Ovary (tissue), 9 donors: ENCODE measurements around the gene TM4SF1. TPM values are rescaled to one million over a fixed set of nuclear protein-coding genes. Genes with fewer than 3 reads are reported as not detected.

Experiments
- DNase-seq, 5 donors: peaks; one replicate each; pipeline ENCODE4 v3.0.0-alpha.2; 2019 to 2020
- H3K27ac ChIP-seq, 2 donors: fragments of 200-600 bp; one replicate each; pipeline versions ENCODE4 v1.5.1 to v1.8.0; 2019 to 2022
- H3K27me3 ChIP-seq: fragments of 200-600 bp; one replicate; pipeline ENCODE4 v1.8.0; 2022
- H3K36me3 ChIP-seq: fragments of 200-600 bp; sonication (generic); one replicate; pipeline ENCODE4 v1.5.1; 2019
- H3K4me1 ChIP-seq: one replicate; pipeline ENCODE4 v1.8.1; 2013; ENCODE audit warnings: mild to moderate bottlenecking, moderate library complexity; ENCODE audit not compliant: insufficient read depth
- H3K4me3 ChIP-seq: fragments of 200-600 bp; sonication (generic); one replicate; pipeline ENCODE4 v1.5.1; 2017
- H3K9me3 ChIP-seq, 2 donors: fragments of 200-600 bp in 1 of 2; sonication (generic) in 1 of 2; one replicate each; pipeline versions ENCODE4 v1.5.1 to v1.8.1; 2013 to 2019; ENCODE audit warnings: mild to moderate bottlenecking in 1 of 2, moderate library complexity in 1 of 2
- EP300 ChIP-seq: sonication (generic); formaldehyde crosslinking; IDR thresholded peaks from one replicate; pipeline ENCODE4 v1.6.1; 2017; ENCODE audit warnings: antibody characterized with exemption
- POLR2A ChIP-seq: fragments of 450-650 bp; IDR thresholded peaks from one replicate; pipeline ENCODE4 v1.6.1; 2017; ENCODE audit warnings: antibody characterized with exemption, mild to moderate bottlenecking, moderate library complexity
- WGBS, 3 donors: extraction: QIAGEN DNeasy Blood & Tissue Kit in 1 of 3; methylation state at CpG; one replicate each; pipeline versions ENCODE4 v1.1.5 to v1.1.7; 2013 to 2017; 5-methylcytosine and 5-hydroxymethylcytosine counted together
- intact Hi-C, 4 donors: fragments of 100-400 bp; cut with DNase I; formaldehyde crosslinking; loops; one replicate each; pipeline versions ENCODE4 v1.11.0 to v1.15.1; 2022 to 2023
- polyA plus RNA-seq, 2 donors: library from polyadenylated mRNA; stranded (reverse); fragments of 200-250 nt in 1 of 2; fragments of 350-450 nt in 1 of 2; fragmentation: Illumina TruSeq in 1 of 2; extraction: RNeasy Lipid Tissue Mini Kit (QIAGEN cat#74804) in 1 of 2; gene quantifications; one replicate each; pipeline ENCODE4 v1.2.3, GENCODE V29; 2013 to 2014
- total RNA-seq, 7 donors: library from RNA; depleted of rRNA in 2 of 7; stranded (reverse); fragments of >200 nt in 2 of 7; fragmentation: NEBNext Ultra II Directional in 3 of 7; extraction: Animal tissue kit (Norgen Biotek cat#: 25700) in 3 of 7; gene quantifications; one replicate each; pipeline versions ENCODE4 v1.1.0 to v1.2.4, GENCODE V29; 2016 to 2023
- TF ChIP-seq, protein P1 (sequence below), 3 donors: fragments of 450-650 bp in 2 of 3; fragments of 200-600 bp in 1 of 3; IDR thresholded peaks; one replicate each; pipeline versions ENCODE4 v1.5.1 to v1.8.0; 2016 to 2022; ENCODE audit warnings: antibody characterized with exemption in 3 of 3, mild to moderate bottlenecking in 1 of 3
- donor health status: DM: no; HTN: no; CAD: no; lungs with moderate emphysema.
- donor health status: DM: no; HTN: no; CAD: no.
- donor health status: Bipolar disorder and iron deficiency.
- donor health status: DM: yes; HTN: yes; CAD: no.
- donor health status: DM: no; HTN: no; CAD: no.
- donor health status: DM: yes; HTN: yes; CAD: no.

Gene TM4SF1
- total and polyA plus RNA-seq, 9 donors: 35.6 to 207 (median 61.0) TPM

DNA sequence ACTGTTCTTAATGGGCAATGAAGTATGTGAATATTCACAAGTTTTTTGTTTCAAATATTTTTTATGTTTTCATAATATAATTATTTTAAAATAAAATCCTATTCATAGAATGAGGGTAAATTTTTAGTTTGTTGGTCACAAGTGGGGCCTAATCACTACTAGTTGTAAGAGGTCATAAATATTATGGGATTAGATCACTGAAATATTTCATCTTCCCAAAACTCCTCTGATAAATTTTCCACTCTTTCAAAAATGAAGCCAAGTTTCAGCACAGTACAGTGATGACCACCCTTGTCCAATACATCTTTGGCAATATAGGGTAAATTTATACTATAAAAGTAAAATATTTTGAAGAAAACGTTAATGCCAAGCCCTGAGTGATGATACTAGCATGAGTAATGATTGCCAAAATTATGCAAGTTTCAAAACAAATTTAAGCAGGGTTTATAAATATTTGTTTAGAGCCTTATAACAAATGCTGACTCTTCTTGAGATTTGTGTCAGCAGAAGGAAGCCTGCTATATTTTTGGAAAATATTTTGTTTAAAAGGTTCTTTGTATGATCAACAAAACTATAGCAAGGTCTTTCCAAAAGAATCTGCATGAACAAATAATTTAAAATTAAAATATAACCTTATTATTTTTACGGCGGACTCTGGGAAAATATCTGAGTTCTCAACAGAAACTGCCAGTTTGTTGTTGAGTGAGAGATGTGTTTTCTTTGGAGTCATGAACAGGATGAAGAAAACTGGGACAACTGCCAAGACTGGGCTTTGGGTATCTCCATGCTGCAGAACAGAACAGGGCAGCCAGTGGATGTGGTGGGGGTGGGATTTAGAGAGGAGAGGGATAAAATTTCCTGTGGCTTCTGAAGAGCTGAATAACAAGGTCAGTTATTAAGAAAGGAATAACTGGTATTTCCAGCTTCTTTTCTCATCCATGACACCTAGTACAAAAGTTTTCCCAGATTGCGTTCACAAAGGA lies 17.9 kb upstream of the TM4SF1 start:
- peak in 4 of 5 donors; percentile 40 to 65 (median 44) for DNase-seq

DNA sequence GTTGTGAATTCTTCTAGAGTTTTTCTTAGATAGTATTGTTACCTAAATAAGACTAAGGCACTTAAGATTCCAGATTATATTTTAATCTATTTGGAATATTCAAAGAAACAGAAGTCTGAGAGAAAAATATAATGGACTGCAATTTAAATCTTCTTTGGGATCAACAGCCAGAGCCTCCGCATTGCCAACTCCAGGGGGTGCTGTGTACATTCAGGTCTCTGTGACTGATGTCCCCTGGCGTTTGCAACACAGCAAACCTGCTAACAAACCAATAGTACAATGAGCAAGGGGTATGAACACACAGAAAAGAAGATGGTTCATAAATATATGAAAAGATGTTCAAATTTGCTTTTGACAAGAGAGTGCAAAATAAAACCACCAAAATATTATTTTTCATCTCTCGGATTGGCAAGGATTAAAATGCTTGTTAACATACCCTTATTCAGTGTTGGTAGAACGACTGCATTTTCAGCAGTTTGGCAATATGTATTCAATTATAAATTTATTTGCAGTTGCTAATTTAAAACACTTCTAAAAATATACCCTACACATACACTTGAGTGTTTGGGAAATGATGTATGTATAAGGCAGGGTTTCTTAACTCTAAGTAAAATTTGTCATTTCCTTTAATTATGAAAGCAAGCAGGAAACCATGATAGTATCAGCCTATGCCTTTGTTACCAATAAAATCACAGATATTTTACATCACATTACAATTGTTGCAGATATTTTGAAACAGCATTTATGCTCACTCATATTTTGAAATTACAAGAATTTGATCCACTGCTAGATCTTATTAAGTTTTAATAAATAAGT lies 16.1 kb upstream of the TM4SF1 start:
- H3K27me3 ChIP-seq: no peaks in the 10 kb centered on the region
- TF ChIP-seq, protein P1, sequence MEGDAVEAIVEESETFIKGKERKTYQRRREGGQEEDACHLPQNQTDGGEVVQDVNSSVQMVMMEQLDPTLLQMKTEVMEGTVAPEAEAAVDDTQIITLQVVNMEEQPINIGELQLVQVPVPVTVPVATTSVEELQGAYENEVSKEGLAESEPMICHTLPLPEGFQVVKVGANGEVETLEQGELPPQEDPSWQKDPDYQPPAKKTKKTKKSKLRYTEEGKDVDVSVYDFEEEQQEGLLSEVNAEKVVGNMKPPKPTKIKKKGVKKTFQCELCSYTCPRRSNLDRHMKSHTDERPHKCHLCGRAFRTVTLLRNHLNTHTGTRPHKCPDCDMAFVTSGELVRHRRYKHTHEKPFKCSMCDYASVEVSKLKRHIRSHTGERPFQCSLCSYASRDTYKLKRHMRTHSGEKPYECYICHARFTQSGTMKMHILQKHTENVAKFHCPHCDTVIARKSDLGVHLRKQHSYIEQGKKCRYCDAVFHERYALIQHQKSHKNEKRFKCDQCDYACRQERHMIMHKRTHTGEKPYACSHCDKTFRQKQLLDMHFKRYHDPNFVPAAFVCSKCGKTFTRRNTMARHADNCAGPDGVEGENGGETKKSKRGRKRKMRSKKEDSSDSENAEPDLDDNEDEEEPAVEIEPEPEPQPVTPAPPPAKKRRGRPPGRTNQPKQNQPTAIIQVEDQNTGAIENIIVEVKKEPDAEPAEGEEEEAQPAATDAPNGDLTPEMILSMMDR (IDR thresholded peaks at IDR 0.05): peak in 1 of 3 donors; percentile 60
- TF ChIP-seq EP300: no peak
- intact Hi-C loops: no loop called here
- WGBS, 3 donors: 54 to 57% (median 55%) methylated on average over 4 of the region's 4 CpGs
- peak in 4 of 5 donors; percentile 28 to 66 (median 50) for DNase-seq
- peaks cover 3% of the 10 kb centered on the region for H3K4me1 ChIP-seq
- H3K36me3 ChIP-seq: no peaks in the 10 kb centered on the region
- no peak overlapping the region for H3K4me3 ChIP-seq
- no peaks in the 10 kb centered on the region for H3K9me3 ChIP-seq
- no peak overlapping the region for H3K27ac ChIP-seq

More for the DNA sequence above, 17.9 kb upstream of the TM4SF1 start:
- TF ChIP-seq, protein P1 (IDR thresholded peaks at IDR 0.05): no peak
- TF ChIP-seq EP300 (no peak), POLR2A (no peak)
- no peaks in the 10 kb centered on the region for H3K36me3 ChIP-seq
- intact Hi-C loops: loop anchor here in 1 of 4 donors (2.0 kb wide), 1 partner anchor 83 kb away; no protein-coding TSS in a partner anchor
- no peaks in the 10 kb centered on the region for H3K27me3 ChIP-seq
- peaks cover 3% of the 10 kb centered on the region for H3K4me1 ChIP-seq
- no peaks in the 10 kb centered on the region for H3K9me3 ChIP-seq
- no peak overlapping the region for H3K4me3 ChIP-seq
- H3K27ac ChIP-seq: no peak overlapping the region
- 2 to 19% (median 5%) methylated on average over 4 of the region's 4 CpGs for WGBS, 3 donors

DNA sequence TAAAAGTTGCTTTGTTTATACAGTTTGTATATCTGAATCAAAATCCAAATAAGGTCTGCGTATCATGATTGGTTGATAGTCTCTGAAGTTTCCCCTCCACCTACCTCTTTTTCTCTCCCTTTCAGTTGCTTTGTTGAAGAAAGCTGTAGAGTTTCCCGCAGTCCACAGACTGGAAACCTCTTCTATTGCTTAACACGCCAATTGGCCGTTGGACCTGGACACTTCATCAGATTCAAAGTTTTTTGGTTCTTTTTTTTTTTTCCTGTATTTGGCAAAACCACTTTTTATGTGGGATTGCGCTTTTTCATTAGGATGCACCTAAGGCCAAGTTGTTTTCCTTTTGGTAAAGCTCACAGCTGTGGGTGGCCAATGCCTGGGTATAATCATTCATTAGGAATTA lies 14.5 kb upstream of the TM4SF1 start:
- no peak overlapping the region for H3K27ac ChIP-seq
- TF ChIP-seq EP300: no peak
- TF ChIP-seq, protein P1 (IDR thresholded peaks at IDR 0.05): no peak
- no peak for TF ChIP-seq POLR2A
- no peak for DNase-seq
- no peaks in the 10 kb centered on the region for H3K9me3 ChIP-seq
- intact Hi-C loops: no loop called here
- no peaks in the 10 kb centered on the region for H3K27me3 ChIP-seq
- WGBS, 3 donors: 70 to 81% (median 74%) methylated on average over 5 of the region's 5 CpGs
- no peaks in the 10 kb centered on the region for H3K36me3 ChIP-seq
- peaks cover 3% of the 10 kb centered on the region for H3K4me1 ChIP-seq
- H3K4me3 ChIP-seq: no peak overlapping the region

DNA sequence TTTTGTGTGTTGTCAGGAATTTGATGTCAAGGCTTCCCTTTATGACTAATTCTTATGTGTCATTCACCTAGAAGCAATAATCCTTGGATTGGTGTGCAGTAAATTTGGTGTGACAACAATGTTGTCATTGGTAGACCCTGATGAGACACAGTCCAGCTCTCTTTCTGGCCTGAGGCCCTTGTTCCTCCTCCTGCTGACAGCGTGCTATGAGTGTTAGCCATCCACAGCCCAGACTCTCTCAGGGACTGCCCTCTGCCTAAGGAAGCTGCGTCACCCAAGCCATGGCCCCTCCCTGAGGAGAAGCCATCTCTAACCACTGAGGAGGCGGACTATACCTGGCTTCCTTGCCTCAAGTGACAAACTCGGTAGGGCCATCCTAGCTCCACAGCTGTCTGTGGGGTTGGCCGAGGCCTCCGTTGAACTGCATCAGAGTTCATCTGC lies 13.3 kb upstream of the TM4SF1 start:
- Histone ChIP-seq H3K36me3 (no peaks in the 10 kb centered on the region), H3K27ac (no peak overlapping the region), H3K9me3 (no peaks in the 10 kb centered on the region), H3K4me3 (no peak overlapping the region), H3K4me1 (peaks cover 3% of the 10 kb centered on the region), H3K27me3 (no peaks in the 10 kb centered on the region)
- TF ChIP-seq EP300: no peak
- TF ChIP-seq, protein P1 (IDR thresholded peaks at IDR 0.05): no peak
- TF ChIP-seq POLR2A: no peak
- no peak for DNase-seq
- WGBS, 3 donors: 94 to 97% (median 95%) methylated on average over 6 of the region's 6 CpGs
- intact Hi-C loops: no loop called here
